ENCODE measurements around the gene PROSER3.

PROSER3 gene

DNA sequence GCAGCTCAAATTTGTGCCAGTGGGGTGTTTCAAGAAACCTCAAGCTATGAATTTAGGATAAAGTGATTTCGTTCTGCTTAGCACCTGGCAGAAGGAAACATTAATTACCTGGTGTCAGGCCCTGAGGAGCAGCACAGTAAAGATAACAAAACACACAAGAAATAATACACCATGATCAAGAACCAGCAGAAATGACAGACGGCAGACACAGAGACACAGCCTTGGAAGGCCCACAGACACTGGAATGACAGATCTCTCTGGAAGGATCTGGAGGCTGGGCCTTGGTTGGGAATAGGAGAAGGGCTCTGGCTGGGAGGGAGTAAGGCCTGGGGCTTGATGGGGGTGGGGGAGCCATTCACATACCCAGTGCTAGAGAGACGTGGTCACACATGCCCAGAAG is 43.9 kb downstream of the PROSER3 start:
- no peak for DNase-seq (ENCODE audit: low read depth in 1 of 2, low spot score in 1 of 2)
- Histone ChIP-seq H3K4me3 (replicated peaks; ENCODE audit: insufficient read depth, low read length) (no peak overlapping the region), H3K27me3 (ENCODE audit: insufficient read depth, poor library complexity, severe bottlenecking) (peaks cover 4% of the 10 kb centered on the region), H3K27ac (replicated peaks) (no peak overlapping the region)
- TF ChIP-seq POLR2AphosphoS5 (IDR thresholded peaks at IDR 0.05; ENCODE audit: low read depth) (no peak), GABPA (IDR thresholded peaks at IDR 0.05; ENCODE audit: low read depth) (no peak), SPI1 (IDR thresholded peaks at IDR 0.05; ENCODE audit: borderline replicate concordance, low read depth) (no peak)
- TF ChIP-seq, protein P1, sequence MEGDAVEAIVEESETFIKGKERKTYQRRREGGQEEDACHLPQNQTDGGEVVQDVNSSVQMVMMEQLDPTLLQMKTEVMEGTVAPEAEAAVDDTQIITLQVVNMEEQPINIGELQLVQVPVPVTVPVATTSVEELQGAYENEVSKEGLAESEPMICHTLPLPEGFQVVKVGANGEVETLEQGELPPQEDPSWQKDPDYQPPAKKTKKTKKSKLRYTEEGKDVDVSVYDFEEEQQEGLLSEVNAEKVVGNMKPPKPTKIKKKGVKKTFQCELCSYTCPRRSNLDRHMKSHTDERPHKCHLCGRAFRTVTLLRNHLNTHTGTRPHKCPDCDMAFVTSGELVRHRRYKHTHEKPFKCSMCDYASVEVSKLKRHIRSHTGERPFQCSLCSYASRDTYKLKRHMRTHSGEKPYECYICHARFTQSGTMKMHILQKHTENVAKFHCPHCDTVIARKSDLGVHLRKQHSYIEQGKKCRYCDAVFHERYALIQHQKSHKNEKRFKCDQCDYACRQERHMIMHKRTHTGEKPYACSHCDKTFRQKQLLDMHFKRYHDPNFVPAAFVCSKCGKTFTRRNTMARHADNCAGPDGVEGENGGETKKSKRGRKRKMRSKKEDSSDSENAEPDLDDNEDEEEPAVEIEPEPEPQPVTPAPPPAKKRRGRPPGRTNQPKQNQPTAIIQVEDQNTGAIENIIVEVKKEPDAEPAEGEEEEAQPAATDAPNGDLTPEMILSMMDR (IDR thresholded peaks at IDR 0.05; ENCODE audit: insufficient read depth, low read length) = no peak
- TF ChIP-seq, protein P2, sequence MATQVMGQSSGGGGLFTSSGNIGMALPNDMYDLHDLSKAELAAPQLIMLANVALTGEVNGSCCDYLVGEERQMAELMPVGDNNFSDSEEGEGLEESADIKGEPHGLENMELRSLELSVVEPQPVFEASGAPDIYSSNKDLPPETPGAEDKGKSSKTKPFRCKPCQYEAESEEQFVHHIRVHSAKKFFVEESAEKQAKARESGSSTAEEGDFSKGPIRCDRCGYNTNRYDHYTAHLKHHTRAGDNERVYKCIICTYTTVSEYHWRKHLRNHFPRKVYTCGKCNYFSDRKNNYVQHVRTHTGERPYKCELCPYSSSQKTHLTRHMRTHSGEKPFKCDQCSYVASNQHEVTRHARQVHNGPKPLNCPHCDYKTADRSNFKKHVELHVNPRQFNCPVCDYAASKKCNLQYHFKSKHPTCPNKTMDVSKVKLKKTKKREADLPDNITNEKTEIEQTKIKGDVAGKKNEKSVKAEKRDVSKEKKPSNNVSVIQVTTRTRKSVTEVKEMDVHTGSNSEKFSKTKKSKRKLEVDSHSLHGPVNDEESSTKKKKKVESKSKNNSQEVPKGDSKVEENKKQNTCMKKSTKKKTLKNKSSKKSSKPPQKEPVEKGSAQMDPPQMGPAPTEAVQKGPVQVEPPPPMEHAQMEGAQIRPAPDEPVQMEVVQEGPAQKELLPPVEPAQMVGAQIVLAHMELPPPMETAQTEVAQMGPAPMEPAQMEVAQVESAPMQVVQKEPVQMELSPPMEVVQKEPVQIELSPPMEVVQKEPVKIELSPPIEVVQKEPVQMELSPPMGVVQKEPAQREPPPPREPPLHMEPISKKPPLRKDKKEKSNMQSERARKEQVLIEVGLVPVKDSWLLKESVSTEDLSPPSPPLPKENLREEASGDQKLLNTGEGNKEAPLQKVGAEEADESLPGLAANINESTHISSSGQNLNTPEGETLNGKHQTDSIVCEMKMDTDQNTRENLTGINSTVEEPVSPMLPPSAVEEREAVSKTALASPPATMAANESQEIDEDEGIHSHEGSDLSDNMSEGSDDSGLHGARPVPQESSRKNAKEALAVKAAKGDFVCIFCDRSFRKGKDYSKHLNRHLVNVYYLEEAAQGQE (IDR thresholded peaks at IDR 0.05; ENCODE audit: insufficient replicate concordance, low read depth) = no peak

DNA sequence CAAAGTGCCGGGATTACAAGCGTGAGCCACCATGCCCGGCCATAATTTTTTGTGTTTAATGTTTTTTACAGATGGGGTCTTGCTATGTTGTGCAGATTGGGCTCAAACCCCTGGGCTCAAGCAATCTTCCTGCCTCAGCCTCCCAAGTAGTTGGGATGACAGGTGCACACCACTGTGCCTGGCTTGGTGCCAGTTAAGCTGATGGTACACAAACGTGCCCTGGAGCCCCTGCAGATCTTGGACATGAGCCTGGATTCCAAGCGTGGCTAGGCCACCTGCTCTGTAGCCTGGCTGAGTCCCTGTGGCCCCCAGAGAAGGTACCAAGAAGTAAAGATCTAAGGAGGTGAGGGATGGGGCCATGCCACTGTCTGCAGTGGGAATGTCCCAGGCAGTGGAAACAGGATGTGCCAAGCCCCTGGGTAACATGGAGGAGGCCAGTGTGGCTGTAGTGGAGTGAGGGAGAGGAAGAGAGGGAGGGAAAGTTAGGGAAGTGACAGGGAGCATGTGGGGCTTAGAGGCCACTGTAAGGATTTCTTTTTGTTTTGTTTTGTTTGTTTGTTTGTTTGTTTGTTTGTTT is 47.6 kb downstream of the PROSER3 start:
- no peak overlapping the region for H3K27ac ChIP-seq (replicated peaks)
- no peak for DNase-seq (ENCODE audit: low read depth in 1 of 2, low spot score in 1 of 2)

DNA sequence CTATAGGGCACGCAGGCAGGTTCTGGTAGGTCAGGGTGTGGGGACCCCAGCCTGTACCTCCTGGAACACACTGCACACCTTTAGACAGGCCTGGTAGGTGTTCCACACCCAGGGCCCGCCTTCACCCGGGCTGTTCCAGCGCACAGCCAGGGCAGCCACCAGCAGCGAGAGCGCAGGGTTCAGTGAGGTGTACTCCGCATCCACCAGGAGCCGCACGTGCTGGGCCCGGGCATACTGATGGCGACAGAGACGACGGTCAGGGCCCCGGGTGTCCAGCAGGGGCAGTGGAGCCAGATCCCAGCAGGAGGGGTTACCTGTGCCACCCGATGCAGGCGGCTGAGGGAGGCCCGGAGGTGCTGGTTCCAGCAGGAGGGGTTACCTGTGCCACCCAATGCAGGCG is 48.6 kb downstream of the PROSER3 start:
- Histone ChIP-seq H3K27me3 (ENCODE audit: insufficient read depth, poor library complexity, severe bottlenecking) (no peaks in the 10 kb centered on the region), H3K4me3 (replicated peaks; ENCODE audit: insufficient read depth, low read length) (no peak overlapping the region), H3K27ac (replicated peaks) (no peak overlapping the region)
- no peak for DNase-seq (ENCODE audit: low read depth in 1 of 2, low spot score in 1 of 2)
- TF ChIP-seq GABPA (IDR thresholded peaks at IDR 0.05; ENCODE audit: low read depth) (no peak), POLR2AphosphoS5 (IDR thresholded peaks at IDR 0.05; ENCODE audit: low read depth) (no peak), SPI1 (IDR thresholded peaks at IDR 0.05; ENCODE audit: borderline replicate concordance, low read depth) (no peak)
- TF ChIP-seq, protein P2 (IDR thresholded peaks at IDR 0.05; ENCODE audit: insufficient replicate concordance, low read depth) = no peak
- TF ChIP-seq, protein P1 (IDR thresholded peaks at IDR 0.05; ENCODE audit: insufficient read depth, low read length) = no peak

More for the DNA sequence above, 47.6 kb downstream of the PROSER3 start:
- Histone ChIP-seq H3K4me3 (replicated peaks; ENCODE audit: insufficient read depth, low read length) (no peak overlapping the region), H3K27me3 (ENCODE audit: insufficient read depth, poor library complexity, severe bottlenecking) (no peaks in the 10 kb centered on the region)
- TF ChIP-seq, protein P1 (IDR thresholded peaks at IDR 0.05; ENCODE audit: insufficient read depth, low read length) = no peak
- TF ChIP-seq, protein P2 (IDR thresholded peaks at IDR 0.05; ENCODE audit: insufficient replicate concordance, low read depth) = no peak
- TF ChIP-seq GABPA (IDR thresholded peaks at IDR 0.05; ENCODE audit: low read depth) (no peak), POLR2AphosphoS5 (IDR thresholded peaks at IDR 0.05; ENCODE audit: low read depth) (no peak), SPI1 (IDR thresholded peaks at IDR 0.05; ENCODE audit: borderline replicate concordance, low read depth) (no peak)
